HG02852 (cell line): Measurements from ENCODE around the gene OR1N1.
"Not testable (repeated sequence)": the region's sequence is repeated elsewhere in the genome, so short reads cannot be mapped to it uniquely, and the experiment has no call there.

Experiments
- ATAC-seq: cut with Tn5 transposase; IDR thresholded peaks from one replicate; pipeline ENCODE4 v1.9.1; 2021; ENCODE audit warnings: mild to moderate bottlenecking, moderate library complexity; ENCODE audit not compliant: unreplicated experiment

The OR1N1 gene, protein sequence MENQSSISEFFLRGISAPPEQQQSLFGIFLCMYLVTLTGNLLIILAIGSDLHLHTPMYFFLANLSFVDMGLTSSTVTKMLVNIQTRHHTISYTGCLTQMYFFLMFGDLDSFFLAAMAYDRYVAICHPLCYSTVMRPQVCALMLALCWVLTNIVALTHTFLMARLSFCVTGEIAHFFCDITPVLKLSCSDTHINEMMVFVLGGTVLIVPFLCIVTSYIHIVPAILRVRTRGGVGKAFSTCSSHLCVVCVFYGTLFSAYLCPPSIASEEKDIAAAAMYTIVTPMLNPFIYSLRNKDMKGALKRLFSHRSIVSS

GRCh38 chr9:122527193-122527592, at the start of gene OR1N1:
Gene OR1N1 (minus strand): TSS chr9:122527293. CDS start chr9:122527293, 0 bp downstream.
- no peak for ATAC-seq

DNA sequence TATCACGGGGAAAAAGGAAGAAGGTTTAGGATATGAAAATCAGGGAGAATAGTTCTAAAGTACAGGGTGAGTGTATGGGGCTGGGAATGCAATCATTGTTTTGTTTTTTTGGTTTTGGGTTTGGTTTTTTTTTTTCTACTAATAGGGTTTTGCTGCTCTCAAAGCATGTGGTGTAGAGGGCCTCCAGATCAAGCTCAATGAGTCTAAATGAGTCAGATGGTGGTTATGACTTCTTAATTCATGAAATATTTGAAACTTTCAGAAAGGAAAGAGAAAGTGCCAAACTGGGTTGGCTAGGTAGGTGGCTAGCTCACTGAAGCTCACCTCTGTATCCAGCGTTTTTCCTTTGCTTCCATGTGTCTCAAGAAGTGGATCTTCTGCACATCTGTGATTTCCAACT, 45.4 kb upstream of the OR1N1 start:
- no peak for ATAC-seq

DNA sequence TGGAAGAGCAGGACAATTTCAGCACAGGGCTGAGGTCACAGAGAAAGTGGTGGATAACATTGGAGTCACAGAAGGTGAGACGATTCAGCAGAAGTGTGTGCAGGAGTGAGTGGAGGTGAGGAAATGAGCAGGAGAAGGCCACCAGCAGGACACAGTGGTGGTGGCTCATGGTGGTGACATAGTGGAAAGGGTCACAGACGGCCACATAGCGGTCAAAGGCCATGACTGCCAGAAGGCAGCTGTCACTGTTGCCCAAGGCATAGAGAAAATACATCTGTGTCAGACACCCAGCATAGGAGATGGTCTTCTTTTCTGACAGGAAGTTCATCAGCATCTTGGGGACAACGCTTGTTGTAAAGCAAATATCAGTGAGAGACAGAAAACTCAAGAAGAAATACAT, 40.8 kb upstream of the OR1N1 start:
- no peak for ATAC-seq

DNA sequence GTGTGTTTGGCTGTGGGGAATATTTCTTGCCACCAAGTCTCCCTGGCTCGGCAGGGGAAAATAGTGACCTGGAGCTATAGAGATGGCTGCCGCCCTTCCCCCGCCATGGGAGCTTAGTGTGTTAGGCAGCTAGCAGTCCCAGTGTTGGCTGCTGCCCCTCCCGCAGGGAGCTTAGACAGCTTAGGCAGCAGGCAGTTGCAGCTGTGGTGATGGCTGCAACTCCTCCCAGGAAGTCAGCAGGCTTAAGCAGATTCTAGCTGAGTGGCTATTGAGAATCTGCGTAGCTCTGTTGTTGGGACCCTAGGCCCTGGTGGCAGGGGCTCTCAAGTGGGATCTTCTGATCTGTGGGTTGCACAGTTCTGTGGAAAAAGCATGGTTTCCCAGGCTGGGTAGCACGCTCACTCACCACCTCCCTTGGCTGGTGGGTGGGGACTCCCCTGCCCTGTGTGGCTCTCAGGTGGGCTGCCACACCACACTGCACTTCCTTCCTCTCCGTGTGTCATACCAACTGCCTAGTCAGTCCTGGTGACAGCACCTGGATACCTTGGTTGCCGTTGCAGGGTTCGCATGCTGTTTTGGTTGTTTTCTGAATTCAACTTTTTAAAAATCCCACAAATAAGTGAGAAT, 35.2 kb upstream of the OR1N1 start:
- no peak for ATAC-seq

- no peak for ATAC-seq
Observed at GRCh38 chr9:122561446-122561845, 34.4 kb upstream of the OR1N1 start.

DNA sequence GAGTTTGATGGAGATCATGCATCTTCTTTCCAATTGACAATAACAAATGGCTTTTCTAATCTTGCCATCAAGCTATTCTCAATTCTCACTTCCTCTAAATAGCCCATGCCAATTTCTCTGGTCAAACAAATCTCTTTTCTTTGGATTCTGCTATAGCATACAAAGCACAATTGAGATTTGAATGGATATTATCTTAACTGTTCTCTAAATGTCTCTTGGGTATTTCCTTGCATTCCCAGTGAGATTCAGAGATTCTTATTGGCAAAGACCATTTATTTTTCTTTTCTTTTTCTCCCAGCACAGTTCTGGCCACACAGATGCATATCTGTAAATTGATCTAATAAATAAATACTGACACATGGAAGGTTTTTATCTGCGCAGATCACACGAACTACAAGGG, 25.7 kb upstream of the OR1N1 start, which contains the start of gene OR1N2:
TSS of gene OR1N2 (plus strand) at position 301 of the 400 bp plus-strand sequence. CDS start 100 bp downstream, outside the sequence.
- no peak for ATAC-seq

GRCh38 chr9:122551371-122551770, 24.3 kb upstream of the OR1N1 start:
- no peak for ATAC-seq

DNA sequence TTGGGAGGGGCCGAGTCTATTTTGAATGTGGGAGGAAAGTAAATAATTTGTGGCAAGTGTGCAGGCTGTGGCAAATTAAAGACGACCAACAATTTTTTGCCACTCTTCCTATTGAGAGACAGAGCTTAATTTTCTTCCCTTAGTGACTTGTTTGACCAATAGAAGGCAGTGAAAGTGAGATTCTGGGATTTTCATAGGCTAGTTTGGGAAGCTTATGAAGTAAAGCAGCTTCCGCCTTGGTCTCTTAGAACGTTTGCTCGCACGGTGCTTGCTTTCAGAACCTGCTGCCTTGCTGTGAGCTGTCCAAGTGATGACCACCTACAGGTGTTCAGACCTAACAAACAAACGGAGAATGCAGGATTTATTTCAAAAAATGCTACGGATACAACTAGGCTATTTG, 19.1 kb upstream of the OR1N1 start:
- no peak for ATAC-seq

GRCh38 chr9:122538757-122539156, 11.7 kb upstream of the OR1N1 start:
- ATAC-seq, result no peak

- not testable (repeated sequence) for ATAC-seq
Observed at GRCh38 chr9:122537066-122537465, 10.0 kb upstream of the OR1N1 start.

DNA sequence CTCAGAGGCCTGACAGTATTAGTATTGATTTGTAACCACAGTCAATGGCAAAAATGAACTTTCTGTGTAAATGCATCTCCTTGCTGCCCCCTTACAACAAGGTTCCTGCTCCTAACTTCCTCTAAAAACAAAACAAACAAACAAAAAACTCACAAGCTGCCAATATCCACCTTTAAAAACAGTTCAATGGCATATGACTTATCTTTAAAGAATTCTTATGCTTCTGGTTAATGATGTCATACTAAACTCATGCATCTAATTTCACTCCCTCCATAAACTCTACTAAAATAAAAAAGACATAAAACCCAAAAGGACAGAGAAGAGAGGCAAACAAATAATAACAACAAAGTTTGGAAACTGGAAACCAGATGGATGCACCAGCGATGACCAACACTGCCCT, 9.0 kb upstream of the OR1N1 start:
- no peak for ATAC-seq

GRCh38 chr9:122531157-122531556, 4.1 kb upstream of the OR1N1 start:
- not testable (repeated sequence) for ATAC-seq

DNA sequence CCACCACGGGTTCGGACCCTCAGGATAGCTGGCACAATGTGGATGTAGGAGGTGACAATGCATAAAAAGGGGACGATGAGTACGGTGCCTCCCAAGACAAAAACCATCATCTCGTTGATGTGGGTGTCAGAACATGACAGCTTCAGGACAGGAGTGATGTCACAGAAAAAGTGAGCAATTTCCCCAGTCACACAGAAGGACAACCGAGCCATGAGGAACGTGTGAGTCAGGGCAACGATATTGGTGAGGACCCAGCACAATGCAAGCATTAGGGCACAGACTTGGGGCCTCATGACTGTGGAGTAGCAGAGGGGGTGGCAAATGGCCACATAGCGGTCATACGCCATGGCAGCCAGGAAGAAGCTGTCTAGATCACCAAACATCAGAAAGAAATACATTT, 491 bp downstream of the OR1N1 start:
- ATAC-seq, result no peak

DNA sequence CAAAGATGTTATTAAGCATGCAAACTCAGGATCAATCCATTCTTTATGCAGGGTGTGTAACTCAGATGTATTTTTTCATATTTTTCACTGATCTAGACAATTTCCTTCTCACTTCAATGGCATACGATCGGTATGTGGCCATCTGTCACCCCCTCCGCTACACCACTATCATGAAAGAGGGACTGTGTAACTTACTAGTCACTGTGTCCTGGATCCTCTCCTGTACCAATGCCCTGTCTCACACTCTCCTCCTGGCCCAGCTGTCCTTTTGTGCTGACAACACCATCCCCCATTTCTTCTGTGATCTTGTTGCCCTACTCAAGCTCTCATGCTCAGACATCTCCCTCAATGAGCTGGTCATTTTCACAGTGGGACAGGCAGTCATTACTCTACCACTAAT, 7.7 kb downstream of the OR1N1 start:
- no peak for ATAC-seq

DNA sequence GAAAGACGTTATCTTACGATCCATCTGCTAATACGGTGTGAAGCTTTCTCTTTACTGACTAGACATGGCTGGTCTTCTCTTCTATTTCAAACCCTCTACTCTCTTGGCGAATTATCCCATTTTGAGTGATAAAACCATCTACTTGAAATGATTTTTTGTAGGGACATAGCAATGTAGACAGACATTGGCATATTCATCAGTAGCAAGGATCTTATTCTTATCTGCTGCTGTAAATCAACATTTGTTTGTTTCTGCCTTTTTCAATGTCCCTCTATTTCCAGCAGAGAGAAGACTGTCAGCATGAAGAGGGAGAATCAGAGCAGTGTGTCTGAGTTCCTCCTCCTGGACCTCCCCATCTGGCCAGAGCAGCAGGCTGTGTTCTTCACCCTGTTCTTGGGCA, 8.3 kb downstream of the OR1N1 start, which contains the start of gene OR1J4:
TSS of gene OR1J4 (plus strand) at position 301 of the 400 bp plus-strand sequence. CDS start at position 301, 0 bp downstream.
- no peak for ATAC-seq

DNA sequence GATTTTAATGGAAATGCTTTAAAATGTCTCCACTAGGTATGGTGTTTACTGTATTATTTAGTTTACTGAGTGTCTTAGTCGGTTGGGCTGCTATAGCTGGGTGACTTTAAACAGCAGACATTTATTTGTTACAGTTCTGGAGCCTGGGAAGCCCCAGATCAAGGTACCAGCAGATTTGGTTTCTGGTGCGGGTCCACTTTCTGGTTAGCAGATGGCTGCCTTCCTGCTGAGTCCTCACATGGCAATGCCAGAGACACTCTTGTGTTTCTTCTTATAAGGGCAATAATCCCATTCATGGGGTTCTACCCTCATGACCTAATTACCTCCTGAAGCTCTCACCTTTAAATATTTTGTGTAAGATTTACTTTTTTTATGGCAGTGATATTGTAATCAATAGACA, 8.9 kb downstream of the OR1N1 start:
- ATAC-seq, result no peak

DNA sequence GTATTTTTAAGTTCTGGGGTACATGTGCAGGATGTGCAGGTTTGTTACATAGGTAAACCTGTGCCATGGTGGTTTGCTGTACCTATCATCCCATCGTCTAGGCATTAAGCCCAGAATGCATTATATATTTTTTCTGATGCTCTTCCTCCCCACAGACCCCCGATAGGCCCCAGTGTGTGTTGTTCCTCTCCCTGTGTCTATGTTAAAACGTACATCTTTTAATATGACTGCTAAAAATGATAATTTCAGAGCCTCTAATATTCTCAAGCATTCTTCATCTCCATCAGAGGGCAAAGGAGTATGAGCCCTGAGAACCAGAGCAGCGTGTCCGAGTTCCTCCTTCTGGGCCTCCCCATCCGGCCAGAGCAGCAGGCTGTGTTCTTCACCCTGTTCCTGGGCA, 16.6 kb downstream of the OR1N1 start, which contains the start of gene OR1J2:
TSS of gene OR1J2 (plus strand) at position 301 of the 400 bp plus-strand sequence. CDS start at position 301, 0 bp downstream.
- ATAC-seq, result no peak

- ATAC-seq, result no peak
Observed at GRCh38 chr9:122506964-122507363, 20.1 kb downstream of the OR1N1 start.

GRCh38 chr9:122498883-122499288, 28.2 kb downstream of the OR1N1 start:
- no peak for ATAC-seq

DNA sequence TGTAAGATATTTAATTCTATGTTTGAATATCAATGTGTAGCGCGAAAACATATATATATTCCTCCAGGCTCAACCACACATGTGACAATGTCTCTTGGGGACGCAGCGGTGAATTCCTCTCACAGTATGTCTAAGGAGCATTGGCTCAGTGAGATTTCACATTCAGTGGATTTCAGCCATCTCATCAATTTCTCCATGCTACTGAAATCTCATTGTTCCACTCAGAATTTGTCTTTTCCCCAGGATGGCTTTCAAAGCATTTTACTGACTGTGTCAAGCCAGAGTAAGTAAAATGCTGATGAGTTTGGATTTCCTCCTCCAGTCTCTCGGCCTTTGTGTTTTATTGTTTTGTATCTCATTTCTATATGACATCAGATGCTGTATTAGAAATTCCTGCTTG, 48.0 kb downstream of the OR1N1 start:
- no peak for ATAC-seq

DNA sequence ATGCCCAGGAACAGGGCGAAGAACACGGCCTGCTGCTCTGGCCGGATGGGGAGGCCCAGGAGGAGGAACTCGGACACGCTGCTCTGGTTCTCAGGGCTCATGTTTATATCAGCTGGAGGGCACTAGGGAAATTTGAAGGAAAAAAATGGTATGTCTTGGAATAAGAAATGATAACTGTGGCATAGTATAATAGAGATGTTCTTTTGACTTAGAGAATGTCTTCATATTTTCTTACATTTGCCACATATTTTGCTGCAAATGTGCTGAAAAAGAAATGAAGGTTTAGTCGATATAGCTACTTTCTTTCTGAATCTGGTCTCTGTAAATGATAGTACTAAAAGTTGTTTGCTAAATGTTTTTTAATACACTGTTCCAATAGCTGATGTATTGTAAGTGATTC, 49.3 kb downstream of the OR1N1 start, which contains the start of gene OR1J1:
TSS of gene OR1J1 (minus strand) at position 101 of the 400 bp plus-strand sequence. CDS start at position 101, 0 bp downstream.
- no peak for ATAC-seq

- ATAC-seq, result no peak
Observed at GRCh38 chr9:122477346-122477745, 49.7 kb downstream of the OR1N1 start.
